ENCODE measurements around the gene RSRP1.
A peak's percentile ranks its signal among the peaks of the same experiment; 100 is the strongest.
"Not testable (repeated sequence)": the region's sequence is repeated elsewhere in the genome, so short reads cannot be mapped to it uniquely, and the experiment has no call there.

RSRP1 gene

GRCh38 chr1:25266554-25267287, 19.5 kb upstream of the RSRP1 start:
- H3K4me3 ChIP-seq (ENCODE audit: low read length): not testable (repeated sequence)

GRCh38 chr1:25260336-25260735, 13.1 kb upstream of the RSRP1 start:
- not testable (repeated sequence) for DNase-seq (ENCODE audit: low read depth); H3K4me3 ChIP-seq (ENCODE audit: low read length)

More at GRCh38 chr1:25266554-25267287, 19.5 kb upstream of the RSRP1 start:
- DNase-seq (ENCODE audit: low read depth): not testable (repeated sequence)

GRCh38 chr1:25259813-25260212, 12.6 kb upstream of the RSRP1 start:
- peak; percentile 65 for DNase-seq (ENCODE audit: low read depth)
- H3K4me3 ChIP-seq (ENCODE audit: low read length): not testable (repeated sequence)
- TF ChIP-seq CTCF (conservative IDR thresholded peaks at IDR 0.05; ENCODE audit: low read length): peak; percentile 36

- peak; percentile 61 for DNase-seq (ENCODE audit: low read depth)
- H3K4me3 ChIP-seq (ENCODE audit: low read length): no peak overlapping the region
- TF ChIP-seq CTCF (conservative IDR thresholded peaks at IDR 0.05; ENCODE audit: low read length): no peak
These were observed 9.9 kb upstream of the RSRP1 start for GRCh38 chr1:25257196-25257595.

- TF ChIP-seq CTCF (conservative IDR thresholded peaks at IDR 0.05; ENCODE audit: low read length): no peak
- no peak for DNase-seq (ENCODE audit: low read depth)
- no peak overlapping the region for H3K4me3 ChIP-seq (ENCODE audit: low read length)
These were observed 9.3 kb upstream of the RSRP1 start for GRCh38 chr1:25256578-25256965.

GRCh38 chr1:25255706-25256577, 8.7 kb upstream of the RSRP1 start:
- no peak overlapping the region for H3K4me3 ChIP-seq (ENCODE audit: low read length)
- DNase-seq (ENCODE audit: low read depth): no peak
- TF ChIP-seq CTCF (conservative IDR thresholded peaks at IDR 0.05; ENCODE audit: low read length): no peak

- no peak for TF ChIP-seq CTCF (conservative IDR thresholded peaks at IDR 0.05; ENCODE audit: low read length)
- H3K4me3 ChIP-seq (ENCODE audit: low read length): no peak overlapping the region
- DNase-seq (ENCODE audit: low read depth): peak; percentile 77
These were observed 6.7 kb upstream of the RSRP1 start for GRCh38 chr1:25253911-25254310.
